ENCODE measurements around the gene GREB1. TPM values are rescaled to one million over a fixed set of nuclear protein-coding genes. Genes with fewer than 3 reads are reported as not detected.

The GREB1 gene
- total and polyA plus RNA-seq, 2 experiments from 2014 or later: 12.0 to 35.0 TPM

GRCh38 chr2:11493282-11493681, 40.6 kb upstream of the GREB1 start:
- no peak overlapping the region for H3K4me3 ChIP-seq
- peaks cover 41% of the 10 kb centered on the region for H4K20me1 ChIP-seq (replicated peaks; ENCODE audit: insufficient read depth)
- Mint-ChIP-seq H3K27ac (no peak overlapping the region), H3K4me1 (peaks cover 30% of the 10 kb centered on the region), H3K27me3 (ENCODE audit: insufficient read depth, low read depth, poor library complexity) (peaks cover 4% of the 10 kb centered on the region), H3K36me3 (ENCODE audit: low read depth) (peaks cover 28% of the 10 kb centered on the region), H3K4me3 (no peak overlapping the region), H3K9me3 (peaks cover 10% of the 10 kb centered on the region; the same call in 2 of the 3 replicates)
- no peaks in the 10 kb centered on the region for H3K36me3 ChIP-seq (ENCODE audit: insufficient read depth)
- no peak overlapping the region for H2AFZ ChIP-seq
- TF ChIP-seq ZNF331 (CRISPR knock-in tag; IDR thresholded peaks at IDR 0.05; ENCODE audit: low read depth) (no peak), ETS1 (IDR thresholded peaks at IDR 0.05) (no peak), POLR2AphosphoS5 (IDR thresholded peaks at IDR 0.05; ENCODE audit: low read depth) (no peak), NANOG (IDR thresholded peaks at IDR 0.05; ENCODE audit: borderline replicate concordance) (no peak), ZNF114 (CRISPR knock-in tag; IDR thresholded peaks at IDR 0.05) (no peak), CREB1 (CRISPR knock-in tag; IDR thresholded peaks at IDR 0.05; ENCODE audit: low read depth) (no peak), STAT1 (IDR thresholded peaks at IDR 0.05; ENCODE audit: unreplicated experiment) (no peak), EZH2phosphoT487 (IDR thresholded peaks at IDR 0.05; ENCODE audit: unreplicated experiment) (no peak), JUNB (IDR thresholded peaks at IDR 0.05; ENCODE audit: unreplicated experiment) (no peak), EZH2 (IDR thresholded peaks at IDR 0.05; ENCODE audit: low read depth, unreplicated experiment) (no peak)
- TF ChIP-seq, protein P1, sequence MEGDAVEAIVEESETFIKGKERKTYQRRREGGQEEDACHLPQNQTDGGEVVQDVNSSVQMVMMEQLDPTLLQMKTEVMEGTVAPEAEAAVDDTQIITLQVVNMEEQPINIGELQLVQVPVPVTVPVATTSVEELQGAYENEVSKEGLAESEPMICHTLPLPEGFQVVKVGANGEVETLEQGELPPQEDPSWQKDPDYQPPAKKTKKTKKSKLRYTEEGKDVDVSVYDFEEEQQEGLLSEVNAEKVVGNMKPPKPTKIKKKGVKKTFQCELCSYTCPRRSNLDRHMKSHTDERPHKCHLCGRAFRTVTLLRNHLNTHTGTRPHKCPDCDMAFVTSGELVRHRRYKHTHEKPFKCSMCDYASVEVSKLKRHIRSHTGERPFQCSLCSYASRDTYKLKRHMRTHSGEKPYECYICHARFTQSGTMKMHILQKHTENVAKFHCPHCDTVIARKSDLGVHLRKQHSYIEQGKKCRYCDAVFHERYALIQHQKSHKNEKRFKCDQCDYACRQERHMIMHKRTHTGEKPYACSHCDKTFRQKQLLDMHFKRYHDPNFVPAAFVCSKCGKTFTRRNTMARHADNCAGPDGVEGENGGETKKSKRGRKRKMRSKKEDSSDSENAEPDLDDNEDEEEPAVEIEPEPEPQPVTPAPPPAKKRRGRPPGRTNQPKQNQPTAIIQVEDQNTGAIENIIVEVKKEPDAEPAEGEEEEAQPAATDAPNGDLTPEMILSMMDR (conservative IDR thresholded peaks at IDR 0.05; ENCODE audit: low read depth in 2 of 2): no peak
- ATAC-seq: no peak
- H3K4me2 ChIP-seq: no peak overlapping the region
- H3K27me3 ChIP-seq (ENCODE audit: insufficient read depth): no peaks in the 10 kb centered on the region
- H3F3A ChIP-seq (replicated peaks; ENCODE audit: low read depth): no peaks in the 10 kb centered on the region
- peaks cover 7% of the 10 kb centered on the region; the same call in 1 of the 2 replicates for H3K9me2 ChIP-seq (ENCODE audit: insufficient read depth)
- H3K4me1 ChIP-seq (ENCODE audit: insufficient read depth): peaks cover 14% of the 10 kb centered on the region
- DNase-seq (ENCODE audit: low spot score): no peak
- peaks cover 94% of the 10 kb centered on the region for H3K79me2 ChIP-seq (replicated peaks; ENCODE audit: insufficient read depth)
- H3K27ac ChIP-seq (ENCODE audit: low read depth): no peak overlapping the region

GRCh38 chr2:11494310-11494709, 39.5 kb upstream of the GREB1 start:
- peaks cover 7% of the 10 kb centered on the region; the same call in 1 of the 2 replicates for H3K9me2 ChIP-seq (ENCODE audit: insufficient read depth)
- H3K79me2 ChIP-seq (replicated peaks; ENCODE audit: insufficient read depth): peaks cover 92% of the 10 kb centered on the region
- H3F3A ChIP-seq (replicated peaks; ENCODE audit: low read depth): no peaks in the 10 kb centered on the region
- peaks cover 40% of the 10 kb centered on the region for H3K4me1 Mint-ChIP-seq
- peaks cover 36% of the 10 kb centered on the region for H4K20me1 ChIP-seq (replicated peaks; ENCODE audit: insufficient read depth)
- ATAC-seq (no peak), DNase-seq (ENCODE audit: low spot score) (no peak)
- H3K4me1 ChIP-seq (ENCODE audit: insufficient read depth): peaks cover 22% of the 10 kb centered on the region
- H3K27me3 ChIP-seq (ENCODE audit: insufficient read depth): no peaks in the 10 kb centered on the region
- no peak overlapping the region for H3K27ac Mint-ChIP-seq
- peaks cover 10% of the 10 kb centered on the region; the same call in 2 of the 3 replicates for H3K9me3 Mint-ChIP-seq
- no peak overlapping the region for H3K4me2 ChIP-seq
- H3K4me3 ChIP-seq: no peak overlapping the region
- no peaks in the 10 kb centered on the region for H3K36me3 ChIP-seq (ENCODE audit: insufficient read depth)
- peaks cover 24% of the 10 kb centered on the region for H3K36me3 Mint-ChIP-seq (ENCODE audit: low read depth)
- H3K4me3 Mint-ChIP-seq: no peak overlapping the region
- H2AFZ ChIP-seq: no peak overlapping the region
- peaks cover 8% of the 10 kb centered on the region for H3K27me3 Mint-ChIP-seq (ENCODE audit: insufficient read depth, low read depth, poor library complexity)
- H3K27ac ChIP-seq (ENCODE audit: low read depth): no peak overlapping the region
- no peak for TF ChIP-seq STAT1 (IDR thresholded peaks at IDR 0.05; ENCODE audit: unreplicated experiment)
- TF ChIP-seq, protein P2, sequence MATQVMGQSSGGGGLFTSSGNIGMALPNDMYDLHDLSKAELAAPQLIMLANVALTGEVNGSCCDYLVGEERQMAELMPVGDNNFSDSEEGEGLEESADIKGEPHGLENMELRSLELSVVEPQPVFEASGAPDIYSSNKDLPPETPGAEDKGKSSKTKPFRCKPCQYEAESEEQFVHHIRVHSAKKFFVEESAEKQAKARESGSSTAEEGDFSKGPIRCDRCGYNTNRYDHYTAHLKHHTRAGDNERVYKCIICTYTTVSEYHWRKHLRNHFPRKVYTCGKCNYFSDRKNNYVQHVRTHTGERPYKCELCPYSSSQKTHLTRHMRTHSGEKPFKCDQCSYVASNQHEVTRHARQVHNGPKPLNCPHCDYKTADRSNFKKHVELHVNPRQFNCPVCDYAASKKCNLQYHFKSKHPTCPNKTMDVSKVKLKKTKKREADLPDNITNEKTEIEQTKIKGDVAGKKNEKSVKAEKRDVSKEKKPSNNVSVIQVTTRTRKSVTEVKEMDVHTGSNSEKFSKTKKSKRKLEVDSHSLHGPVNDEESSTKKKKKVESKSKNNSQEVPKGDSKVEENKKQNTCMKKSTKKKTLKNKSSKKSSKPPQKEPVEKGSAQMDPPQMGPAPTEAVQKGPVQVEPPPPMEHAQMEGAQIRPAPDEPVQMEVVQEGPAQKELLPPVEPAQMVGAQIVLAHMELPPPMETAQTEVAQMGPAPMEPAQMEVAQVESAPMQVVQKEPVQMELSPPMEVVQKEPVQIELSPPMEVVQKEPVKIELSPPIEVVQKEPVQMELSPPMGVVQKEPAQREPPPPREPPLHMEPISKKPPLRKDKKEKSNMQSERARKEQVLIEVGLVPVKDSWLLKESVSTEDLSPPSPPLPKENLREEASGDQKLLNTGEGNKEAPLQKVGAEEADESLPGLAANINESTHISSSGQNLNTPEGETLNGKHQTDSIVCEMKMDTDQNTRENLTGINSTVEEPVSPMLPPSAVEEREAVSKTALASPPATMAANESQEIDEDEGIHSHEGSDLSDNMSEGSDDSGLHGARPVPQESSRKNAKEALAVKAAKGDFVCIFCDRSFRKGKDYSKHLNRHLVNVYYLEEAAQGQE (IDR thresholded peaks at IDR 0.05; ENCODE audit: unreplicated experiment): no peak
- TF ChIP-seq JUNB (IDR thresholded peaks at IDR 0.05; ENCODE audit: unreplicated experiment): no peak
- no peak for TF ChIP-seq CREB1 (CRISPR knock-in tag; IDR thresholded peaks at IDR 0.05; ENCODE audit: low read depth)
